Measurements from ENCODE around the gene MYT1. TPM values are rescaled to one million over a fixed set of nuclear protein-coding genes. Genes with fewer than 3 reads are reported as not detected.
A peak's percentile ranks its signal among the peaks of the same experiment; 100 is the strongest.

Gene MYT1
- total and polyA plus RNA-seq, 2 of the 13 experiments (the other 11 are each of a cell fraction or from before 2014, with no cell fraction given) = 0.58 to 2.5 TPM

DNA sequence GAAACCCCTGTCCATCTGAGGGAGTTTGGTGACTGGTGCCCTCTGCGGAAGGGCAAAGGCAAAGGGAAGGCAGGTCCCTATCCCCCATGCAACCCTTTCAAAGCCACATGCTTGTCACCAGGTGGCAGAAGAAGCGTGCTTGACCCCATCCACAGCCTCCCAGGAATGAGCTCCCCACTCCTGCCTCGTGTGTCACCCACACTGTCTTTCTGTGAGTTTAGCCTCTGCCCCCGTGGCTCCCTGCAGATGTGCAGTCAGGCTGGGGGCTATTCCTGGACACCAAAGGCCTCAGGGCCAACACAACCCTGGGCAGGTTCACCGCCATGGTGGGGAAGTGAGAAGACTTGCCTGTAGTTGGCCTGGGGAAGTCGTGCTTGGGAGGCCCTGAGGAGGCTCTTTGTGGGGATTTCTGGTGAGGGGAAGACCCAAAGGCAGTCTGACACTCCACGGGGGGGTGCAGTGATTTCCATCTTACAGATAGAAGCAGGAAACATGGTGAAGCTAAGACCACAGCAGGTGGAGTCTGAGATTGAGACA is 74.7 kb downstream of the MYT1 start (continued):
- TF ChIP-seq, protein P1, sequence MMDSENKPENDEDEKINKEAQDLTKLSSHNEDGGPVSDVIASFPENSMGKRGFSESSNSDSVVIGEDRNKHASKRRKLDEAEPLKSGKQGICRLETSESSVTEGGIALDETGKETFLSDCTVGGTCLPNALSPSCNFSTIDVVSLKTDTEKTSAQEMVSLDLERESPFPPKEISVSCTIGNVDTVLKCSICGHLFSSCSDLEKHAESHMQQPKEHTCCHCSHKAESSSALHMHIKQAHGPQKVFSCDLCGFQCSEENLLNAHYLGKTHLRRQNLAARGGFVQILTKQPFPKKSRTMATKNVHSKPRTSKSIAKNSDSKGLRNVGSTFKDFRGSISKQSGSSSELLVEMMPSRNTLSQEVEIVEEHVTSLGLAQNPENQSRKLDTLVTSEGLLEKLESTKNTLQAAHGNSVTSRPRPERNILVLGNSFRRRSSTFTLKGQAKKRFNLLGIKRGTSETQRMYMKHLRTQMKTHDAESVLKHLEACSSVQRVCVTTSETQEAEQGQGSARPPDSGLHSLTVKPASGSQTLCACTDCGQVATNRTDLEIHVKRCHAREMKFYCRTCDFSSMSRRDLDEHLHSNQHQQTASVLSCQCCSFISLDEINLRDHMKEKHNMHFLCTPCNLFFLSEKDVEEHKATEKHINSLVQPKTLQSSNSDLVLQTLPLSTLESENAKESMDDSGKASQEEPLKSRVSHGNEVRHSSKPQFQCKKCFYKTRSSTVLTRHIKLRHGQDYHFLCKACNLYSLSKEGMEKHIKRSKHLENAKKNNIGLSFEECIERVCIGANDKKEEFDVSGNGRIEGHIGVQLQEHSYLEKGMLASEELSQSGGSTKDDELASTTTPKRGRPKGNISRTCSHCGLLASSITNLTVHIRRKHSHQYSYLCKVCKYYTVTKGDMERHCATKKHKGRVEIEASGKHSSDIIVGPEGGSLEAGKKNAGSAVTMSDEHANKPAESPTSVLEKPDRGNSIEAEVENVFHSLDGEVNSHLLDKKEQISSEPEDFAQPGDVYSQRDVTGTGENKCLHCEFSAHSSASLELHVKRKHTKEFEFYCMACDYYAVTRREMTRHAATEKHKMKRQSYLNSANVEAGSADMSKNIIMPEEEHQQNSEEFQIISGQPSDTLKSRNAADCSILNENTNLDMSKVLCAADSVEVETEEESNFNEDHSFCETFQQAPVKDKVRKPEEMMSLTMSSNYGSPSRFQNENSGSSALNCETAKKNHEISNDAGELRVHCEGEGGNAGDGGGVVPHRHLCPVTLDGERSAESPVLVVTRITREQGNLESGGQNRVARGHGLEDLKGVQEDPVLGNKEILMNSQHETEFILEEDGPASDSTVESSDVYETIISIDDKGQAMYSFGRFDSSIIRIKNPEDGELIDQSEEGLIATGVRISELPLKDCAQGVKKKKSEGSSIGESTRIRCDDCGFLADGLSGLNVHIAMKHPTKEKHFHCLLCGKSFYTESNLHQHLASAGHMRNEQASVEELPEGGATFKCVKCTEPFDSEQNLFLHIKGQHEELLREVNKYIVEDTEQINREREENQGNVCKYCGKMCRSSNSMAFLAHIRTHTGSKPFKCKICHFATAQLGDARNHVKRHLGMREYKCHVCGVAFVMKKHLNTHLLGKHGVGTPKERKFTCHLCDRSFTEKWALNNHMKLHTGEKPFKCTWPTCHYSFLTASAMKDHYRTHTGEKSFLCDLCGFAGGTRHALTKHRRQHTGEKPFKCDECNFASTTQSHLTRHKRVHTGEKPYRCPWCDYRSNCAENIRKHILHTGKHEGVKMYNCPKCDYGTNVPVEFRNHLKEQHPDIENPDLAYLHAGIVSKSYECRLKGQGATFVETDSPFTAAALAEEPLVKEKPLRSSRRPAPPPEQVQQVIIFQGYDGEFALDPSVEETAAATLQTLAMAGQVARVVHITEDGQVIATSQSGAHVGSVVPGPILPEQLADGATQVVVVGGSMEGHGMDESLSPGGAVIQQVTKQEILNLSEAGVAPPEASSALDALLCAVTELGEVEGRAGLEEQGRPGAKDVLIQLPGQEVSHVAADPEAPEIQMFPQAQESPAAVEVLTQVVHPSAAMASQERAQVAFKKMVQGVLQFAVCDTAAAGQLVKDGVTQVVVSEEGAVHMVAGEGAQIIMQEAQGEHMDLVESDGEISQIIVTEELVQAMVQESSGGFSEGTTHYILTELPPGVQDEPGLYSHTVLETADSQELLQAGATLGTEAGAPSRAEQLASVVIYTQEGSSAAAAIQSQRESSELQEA (CRISPR knock-in tag; IDR thresholded peaks at IDR 0.05; ENCODE audit: not compliant biosample characterization) = peak; percentile 10
- TF ChIP-seq, protein P2, sequence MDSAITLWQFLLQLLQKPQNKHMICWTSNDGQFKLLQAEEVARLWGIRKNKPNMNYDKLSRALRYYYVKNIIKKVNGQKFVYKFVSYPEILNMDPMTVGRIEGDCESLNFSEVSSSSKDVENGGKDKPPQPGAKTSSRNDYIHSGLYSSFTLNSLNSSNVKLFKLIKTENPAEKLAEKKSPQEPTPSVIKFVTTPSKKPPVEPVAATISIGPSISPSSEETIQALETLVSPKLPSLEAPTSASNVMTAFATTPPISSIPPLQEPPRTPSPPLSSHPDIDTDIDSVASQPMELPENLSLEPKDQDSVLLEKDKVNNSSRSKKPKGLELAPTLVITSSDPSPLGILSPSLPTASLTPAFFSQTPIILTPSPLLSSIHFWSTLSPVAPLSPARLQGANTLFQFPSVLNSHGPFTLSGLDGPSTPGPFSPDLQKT (CRISPR knock-in tag; IDR thresholded peaks at IDR 0.05; ENCODE audit: borderline replicate concordance) = no peak
- TF ChIP-seq FOXM1 (CRISPR knock-in tag; IDR thresholded peaks at IDR 0.05) (no peak), ZNF563 (CRISPR knock-in tag; IDR thresholded peaks at IDR 0.05) (0 out of 2 replicates have a peak, but pooled peaks have one; percentile 57), TRIM24 (CRISPR knock-in tag; IDR thresholded peaks at IDR 0.05) (0 out of 2 replicates have a peak, but pooled peaks have one; percentile 33), EEA1 (CRISPR knock-in tag; IDR thresholded peaks at IDR 0.05; ENCODE audit: borderline replicate concordance) (0 out of 2 replicates have a peak, but pooled peaks have one; percentile 51), ZNF615 (CRISPR knock-in tag; IDR thresholded peaks at IDR 0.05; ENCODE audit: borderline replicate concordance) (0 out of 2 replicates have a peak, but pooled peaks have one; percentile 6), HNRNPH1 (optimal IDR thresholded peaks at IDR 0.05; ENCODE audit: low read depth, low read length) (no peak)
- TF ChIP-seq, protein P3, sequence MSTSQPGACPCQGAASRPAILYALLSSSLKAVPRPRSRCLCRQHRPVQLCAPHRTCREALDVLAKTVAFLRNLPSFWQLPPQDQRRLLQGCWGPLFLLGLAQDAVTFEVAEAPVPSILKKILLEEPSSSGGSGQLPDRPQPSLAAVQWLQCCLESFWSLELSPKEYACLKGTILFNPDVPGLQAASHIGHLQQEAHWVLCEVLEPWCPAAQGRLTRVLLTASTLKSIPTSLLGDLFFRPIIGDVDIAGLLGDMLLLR (CRISPR knock-in tag; IDR thresholded peaks at IDR 0.05) = peak; percentile 62; the same call in 1 of the 2 replicates
- TF ChIP-seq, protein P4, sequence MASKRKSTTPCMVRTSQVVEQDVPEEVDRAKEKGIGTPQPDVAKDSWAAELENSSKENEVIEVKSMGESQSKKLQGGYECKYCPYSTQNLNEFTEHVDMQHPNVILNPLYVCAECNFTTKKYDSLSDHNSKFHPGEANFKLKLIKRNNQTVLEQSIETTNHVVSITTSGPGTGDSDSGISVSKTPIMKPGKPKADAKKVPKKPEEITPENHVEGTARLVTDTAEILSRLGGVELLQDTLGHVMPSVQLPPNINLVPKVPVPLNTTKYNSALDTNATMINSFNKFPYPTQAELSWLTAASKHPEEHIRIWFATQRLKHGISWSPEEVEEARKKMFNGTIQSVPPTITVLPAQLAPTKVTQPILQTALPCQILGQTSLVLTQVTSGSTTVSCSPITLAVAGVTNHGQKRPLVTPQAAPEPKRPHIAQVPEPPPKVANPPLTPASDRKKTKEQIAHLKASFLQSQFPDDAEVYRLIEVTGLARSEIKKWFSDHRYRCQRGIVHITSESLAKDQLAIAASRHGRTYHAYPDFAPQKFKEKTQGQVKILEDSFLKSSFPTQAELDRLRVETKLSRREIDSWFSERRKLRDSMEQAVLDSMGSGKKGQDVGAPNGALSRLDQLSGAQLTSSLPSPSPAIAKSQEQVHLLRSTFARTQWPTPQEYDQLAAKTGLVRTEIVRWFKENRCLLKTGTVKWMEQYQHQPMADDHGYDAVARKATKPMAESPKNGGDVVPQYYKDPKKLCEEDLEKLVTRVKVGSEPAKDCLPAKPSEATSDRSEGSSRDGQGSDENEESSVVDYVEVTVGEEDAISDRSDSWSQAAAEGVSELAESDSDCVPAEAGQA (IDR thresholded peaks at IDR 0.05; ENCODE audit: low read depth) = peak; percentile 24; the same call in 1 of the 2 replicates
- TF ChIP-seq, protein P4 (CRISPR knock-in tag; IDR thresholded peaks at IDR 0.05; ENCODE audit: borderline replicate concordance) = no peak

All from HepG2 (cell line).